Thymus (tissue), 14 donors: ENCODE data around the gene UXS1. TPM values are rescaled to one million over a fixed set of nuclear protein-coding genes. Genes with fewer than 3 reads are reported as not detected.
"Not testable (repeated sequence)": the region's sequence is repeated elsewhere in the genome, so short reads cannot be mapped to it uniquely, and the experiment has no call there.

Experiments
- DNase-seq, 9 donors: peaks; one replicate each; pipeline ENCODE4 v3.0.0-alpha.2; 2013; ENCODE audit warnings: low spot score in 9 of 9, low read depth in 6 of 9, missing footprints in 1 of 9
- H3K27ac ChIP-seq, 2 donors: one replicate each; pipeline ENCODE4 v1.5.1; 2013; ENCODE audit warnings: control low read depth in 1 of 2, low read depth in 1 of 2, low read length in 1 of 2, mild to moderate bottlenecking in 1 of 2, moderate library complexity in 1 of 2
- H3K27me3 ChIP-seq, 2 donors: one replicate each; pipeline ENCODE4 v1.5.1; 2013; ENCODE audit warnings: low read length in 1 of 2; ENCODE audit not compliant: control insufficient read depth in 2 of 2, insufficient read depth in 1 of 2
- H3K36me3 ChIP-seq, 2 donors: one replicate each; pipeline ENCODE4 v1.5.1; 2013; ENCODE audit warnings: low read length in 1 of 2, mild to moderate bottlenecking in 1 of 2, moderate library complexity in 1 of 2; ENCODE audit not compliant: control insufficient read depth in 2 of 2, insufficient read depth in 2 of 2
- H3K4me1 ChIP-seq, 2 donors: one replicate each; pipeline ENCODE4 v1.5.1; 2013; ENCODE audit warnings: low read length in 2 of 2; ENCODE audit not compliant: control insufficient read depth in 2 of 2, insufficient read depth in 2 of 2
- H3K4me3 ChIP-seq, 2 donors: one replicate each; pipeline ENCODE4 v1.5.1; 2013; ENCODE audit warnings: low read length in 2 of 2, control low read depth in 1 of 2, mild to moderate bottlenecking in 1 of 2
- H3K9me3 ChIP-seq, 2 donors: one replicate each; pipeline ENCODE4 v1.5.1; 2013; ENCODE audit warnings: low read length in 1 of 2, mild to moderate bottlenecking in 1 of 2; ENCODE audit not compliant: control insufficient read depth in 2 of 2, insufficient read depth in 1 of 2
- WGBS: extraction: QIAGEN DNeasy Blood & Tissue Kit; methylation state at CpG from one replicate; pipeline ENCODE4 v1.1.7; 2013; 5-methylcytosine and 5-hydroxymethylcytosine counted together
- long read RNA-seq, 10 donors: transcript quantifications; one replicate each; lab custom pipeline, GENCODE V29; 2026
- polyA plus RNA-seq: library from polyadenylated mRNA; stranded (reverse); fragments of 200-250 nt; gene quantifications from one replicate; pipeline ENCODE4 v1.2.3, GENCODE V29; 2013
- total RNA-seq: library from RNA; stranded (reverse); fragments of 120-200 nt; gene quantifications from one replicate; pipeline ENCODE4 v1.2.4, GENCODE V29; 2013
- donor health status: healthy.

The UXS1 gene
- total RNA-seq, result 31.4 TPM
- polyA plus RNA-seq, result 21.6 TPM
- long read RNA-seq, donor 1, result 0 reads
- long read RNA-seq, donor 2, transcript UXS1-203 (15 exons, 1,839 nt), result major isoform, 7 of 12 reads
- long read RNA-seq, donor 2, transcript UXS1-210 (2 exons, 1,547 nt), result minor isoform, 5 of 12 reads
- long read RNA-seq, donor 2, partial matches to known transcripts, result 0 of 12 reads
- long read RNA-seq, donor 2, other reads (novel, unspliced or antisense), result 0 of 12 reads
- long read RNA-seq, donor 3, transcript UXS1-203 (15 exons, 1,839 nt), result major isoform, 7 of 10 reads
- long read RNA-seq, donor 3, partial matches to known transcripts, result 0 of 10 reads
- long read RNA-seq, donor 3, other reads (novel, unspliced or antisense), result 0 of 10 reads
- long read RNA-seq, donor 4, partial matches to known transcripts, result 7 of 7 reads
- long read RNA-seq, donor 4, other reads (novel, unspliced or antisense), result 0 of 7 reads
- long read RNA-seq, donor 5, transcript UXS1-203 (15 exons, 1,839 nt), result minor isoform, 10 of 23 reads
- long read RNA-seq, donor 5, transcript UXS1-210 (2 exons, 1,547 nt), result major isoform, 11 of 23 reads
- long read RNA-seq, donor 5, partial matches to known transcripts, result 0 of 23 reads
- long read RNA-seq, donor 5, other reads (novel, unspliced or antisense), result 0 of 23 reads
- long read RNA-seq, donor 6, partial matches to known transcripts, result 14 of 22 reads
- long read RNA-seq, donor 6, other reads (novel, unspliced or antisense), result 0 of 22 reads
- long read RNA-seq, donor 7, transcript UXS1-203 (15 exons, 1,839 nt), result major isoform, 5 of 7 reads
- long read RNA-seq, donor 7, partial matches to known transcripts, result 0 of 7 reads
- long read RNA-seq, donor 7, other reads (novel, unspliced or antisense), result 0 of 7 reads
- long read RNA-seq, donor 8, partial matches to known transcripts, result 8 of 11 reads
- long read RNA-seq, donor 8, other reads (novel, unspliced or antisense), result 0 of 11 reads
- long read RNA-seq, donor 9, partial matches to known transcripts, result 5 of 10 reads
- long read RNA-seq, donor 9, other reads (novel, unspliced or antisense), result 0 of 10 reads
- long read RNA-seq, donor 10, transcript UXS1-203 (15 exons, 1,839 nt), result major isoform, 5 of 10 reads
- long read RNA-seq, donor 10, partial matches to known transcripts, result 0 of 10 reads
- long read RNA-seq, donor 10, other reads (novel, unspliced or antisense), result 0 of 10 reads

- H3K4me1 ChIP-seq, result peaks cover 15 to 19% of the 10 kb centered on the region in 2 donors
- H3K4me3 ChIP-seq, result peak within 1 kb of the TSS; percentile 61 to 89
- no peaks in the 10 kb centered on the region for H3K27me3 ChIP-seq
- no peaks in the 10 kb centered on the region for H3K9me3 ChIP-seq
- DNase-seq, result peak; percentile 93 to 98 (median 95)
- no peaks in the 10 kb centered on the region for H3K36me3 ChIP-seq
- peak within 1 kb of the TSS; percentile 67 for H3K27ac ChIP-seq
- under 1% methylated on average over 93 of the region's 93 CpGs for WGBS
Observed at GRCh38 chr2:106193977-106194778, at the start of gene UXS1. TSS of gene UXS1 (minus strand) at chr2:106194301. CDS start at chr2:106194241, 60 bp downstream.

- not testable (repeated sequence) for DNase-seq, H3K36me3 ChIP-seq, H3K9me3 ChIP-seq, H3K27ac ChIP-seq, H3K4me1 ChIP-seq, H3K4me3 ChIP-seq, H3K27me3 ChIP-seq
- WGBS, result 96% methylated on average over 2 of the region's 2 CpGs
Observed at GRCh38 chr2:106239491-106239890, 45.4 kb upstream of the UXS1 start.

GRCh38 chr2:106235392-106235791 is 41.3 kb upstream of the UXS1 start:
- not testable (repeated sequence) for DNase-seq, H3K27me3 ChIP-seq, H3K4me1 ChIP-seq, H3K36me3 ChIP-seq, H3K4me3 ChIP-seq, H3K27ac ChIP-seq
- peaks cover 0 to 17% of the 10 kb centered on the region in 2 donors for H3K9me3 ChIP-seq
- WGBS, result 95% methylated on average over 4 of the region's 4 CpGs

- Histone ChIP-seq H3K36me3 (no peaks in the 10 kb centered on the region), H3K9me3 (peaks cover 0 to 17% of the 10 kb centered on the region in 2 donors), H3K27ac (no peak overlapping the region), H3K4me3 (no peak overlapping the region), H3K4me1 (no peaks in the 10 kb centered on the region), H3K27me3 (no peaks in the 10 kb centered on the region)
- WGBS, result over 99% methylated on average over 2 of the region's 2 CpGs
- DNase-seq, result no peak
Observed at GRCh38 chr2:106233350-106233706, 39.2 kb upstream of the UXS1 start.

GRCh38 chr2:106232638-106233349 is 38.7 kb upstream of the UXS1 start:
- no peaks in the 10 kb centered on the region for H3K36me3 ChIP-seq
- H3K4me1 ChIP-seq, result no peaks in the 10 kb centered on the region
- peaks cover 0 to 17% of the 10 kb centered on the region in 2 donors for H3K9me3 ChIP-seq
- H3K4me3 ChIP-seq, result no peak overlapping the region
- H3K27me3 ChIP-seq, result no peaks in the 10 kb centered on the region
- H3K27ac ChIP-seq, result no peak overlapping the region
- WGBS, result 96% methylated on average over 1 of the region's 1 CpG
- no peak for DNase-seq

GRCh38 chr2:106223347-106223746 is 29.2 kb upstream of the UXS1 start:
- WGBS, result 95% methylated on average over 5 of the region's 5 CpGs
- no peaks in the 10 kb centered on the region for H3K27me3 ChIP-seq
- no peak overlapping the region for H3K27ac ChIP-seq
- no peaks in the 10 kb centered on the region for H3K4me1 ChIP-seq
- DNase-seq, result no peak
- H3K4me3 ChIP-seq, result no peak overlapping the region
- peaks cover 0 to 3% of the 10 kb centered on the region in 2 donors for H3K9me3 ChIP-seq
- H3K36me3 ChIP-seq, result no peaks in the 10 kb centered on the region

- H3K27ac ChIP-seq, H3K36me3 ChIP-seq, H3K9me3 ChIP-seq, H3K4me1 ChIP-seq, H3K4me3 ChIP-seq, H3K27me3 ChIP-seq, DNase-seq: not testable (repeated sequence)
- WGBS, result 97% methylated on average over 5 of the region's 5 CpGs
Observed at GRCh38 chr2:106222057-106222456, 28.0 kb upstream of the UXS1 start.

GRCh38 chr2:106219813-106220212 is 25.7 kb upstream of the UXS1 start:
- H3K9me3 ChIP-seq, result peaks cover 0 to 3% of the 10 kb centered on the region in 2 donors
- no peaks in the 10 kb centered on the region for H3K4me1 ChIP-seq
- no peak overlapping the region for H3K4me3 ChIP-seq
- no peaks in the 10 kb centered on the region for H3K27me3 ChIP-seq
- H3K36me3 ChIP-seq, result no peaks in the 10 kb centered on the region
- 93% methylated on average over 3 of the region's 3 CpGs for WGBS
- no peak for DNase-seq
- no peak overlapping the region for H3K27ac ChIP-seq
